Neural crest cell (in vitro differentiated cells): ENCODE results near the gene SPINT1. TPM values are rescaled to one million over a fixed set of nuclear protein-coding genes. Genes with fewer than 3 reads are reported as not detected.

ENCODE experiments used
- DNase-seq: peaks from one replicate; pipeline ENCODE4 v3.0.0; 2021; ENCODE audit warnings: low read depth, mixed read lengths, low spot score
- H3K27ac Mint-ChIP-seq: one replicate; pipeline ENCODE4 v1.8.0; 2021; ENCODE audit warnings: mild to moderate bottlenecking, mixed read lengths; ENCODE audit not compliant: unreplicated experiment
- H3K27me3 Mint-ChIP-seq: 2 replicates; pipeline ENCODE4 v1.8.0; 2021; ENCODE audit warnings: low read depth, mild to moderate bottlenecking, mixed read lengths
- H3K36me3 Mint-ChIP-seq: 2 replicates; pipeline ENCODE4 v1.8.0; 2021; ENCODE audit warnings: low read depth, mild to moderate bottlenecking, mixed read lengths
- H3K4me1 Mint-ChIP-seq: 2 replicates; pipeline ENCODE4 v1.8.0; 2021; ENCODE audit warnings: mixed read lengths
- H3K4me3 Mint-ChIP-seq: one replicate; pipeline ENCODE4 v1.8.0; 2021; ENCODE audit warnings: mild to moderate bottlenecking, mixed read lengths
- H3K9me3 Mint-ChIP-seq: 2 replicates; pipeline ENCODE4 v1.8.0; 2021; ENCODE audit warnings: mixed read lengths
- CTCF ChIP-seq: fragments of 200-600 bp; sonication (generic); conservative IDR thresholded peaks from 2 replicates; pipeline ENCODE4 v1.5.0; 2021; ENCODE audit warnings: antibody characterized with exemption, mild to moderate bottlenecking
- total RNA-seq: library from RNA; stranded (reverse); gene quantifications from 2 replicates; pipeline ENCODE4 v1.2.1, GENCODE V29; 2021

Gene SPINT1
- total RNA-seq, 1 donor from 2014 or later: 1.0 TPM

DNA sequence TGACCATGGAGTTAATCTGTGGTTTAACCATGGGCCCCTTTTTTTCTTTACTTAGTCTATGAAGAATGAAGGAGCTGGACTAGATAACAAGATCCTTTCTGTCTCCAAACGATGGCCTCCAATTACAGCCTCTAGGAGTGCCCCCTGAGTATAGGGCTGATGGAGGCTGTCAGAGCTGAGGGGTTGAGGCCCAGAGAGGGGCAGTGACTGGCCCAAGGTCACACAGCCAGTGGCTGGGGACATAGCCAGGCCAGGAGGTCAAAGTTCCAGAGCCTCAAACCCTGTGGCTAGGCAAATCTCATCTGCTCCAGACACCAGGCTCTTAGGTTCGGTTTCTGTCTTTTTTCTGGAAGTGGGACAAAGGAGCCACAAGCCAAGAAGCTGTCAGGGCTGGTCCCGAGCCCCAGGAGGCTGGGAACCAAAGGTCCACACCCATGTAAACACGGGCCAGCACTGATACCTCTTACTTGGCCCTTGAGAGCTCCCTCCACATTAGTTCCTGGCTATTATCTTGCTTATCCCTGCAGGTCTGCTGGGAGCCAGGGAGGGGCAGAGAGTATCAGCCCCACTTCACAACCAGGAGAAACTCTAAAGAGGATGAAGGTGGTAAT, 19.9 kb downstream of the SPINT1 start:
- Mint-ChIP-seq H3K27me3 (peaks cover 6% of the 10 kb centered on the region), H3K36me3 (no peaks in the 10 kb centered on the region), H3K4me1 (no peaks in the 10 kb centered on the region), H3K4me3 (no peak overlapping the region), H3K27ac (no peak overlapping the region), H3K9me3 (no peaks in the 10 kb centered on the region)
- no peak for TF ChIP-seq CTCF
- no peak for DNase-seq

- H3K4me1 Mint-ChIP-seq: no peaks in the 10 kb centered on the region
- TF ChIP-seq CTCF: no peak
- H3K36me3 Mint-ChIP-seq: no peaks in the 10 kb centered on the region
- no peak for DNase-seq
- H3K27me3 Mint-ChIP-seq: peaks cover 12% of the 10 kb centered on the region
- no peak overlapping the region for H3K4me3 Mint-ChIP-seq
- no peaks in the 10 kb centered on the region for H3K9me3 Mint-ChIP-seq
- no peak overlapping the region for H3K27ac Mint-ChIP-seq
Observed at GRCh38 chr15:40867199-40867598, 23.4 kb downstream of the SPINT1 start.

DNA sequence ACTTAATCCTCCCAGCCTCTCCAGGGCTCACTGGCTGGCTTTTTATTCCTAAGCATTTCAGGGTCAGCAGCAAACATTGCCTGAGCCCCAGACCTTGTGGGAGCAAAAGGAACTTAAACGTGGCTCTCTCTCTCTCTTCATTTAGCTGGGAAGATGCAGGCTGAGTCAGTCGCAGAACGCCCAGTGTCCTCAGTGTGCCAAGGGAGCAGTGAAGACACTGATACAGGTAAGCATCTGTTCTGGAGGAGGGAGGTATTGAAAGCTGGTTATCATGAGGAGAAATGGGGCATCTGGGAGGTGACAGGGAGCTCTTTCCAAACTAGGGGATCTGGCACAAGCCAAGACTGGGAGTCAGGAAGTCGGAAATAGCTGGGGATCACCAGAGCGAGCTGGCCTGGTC, 25.8 kb downstream of the SPINT1 start:
- Mint-ChIP-seq H3K4me1 (peaks cover 5% of the 10 kb centered on the region), H3K27ac (no peak overlapping the region), H3K9me3 (no peaks in the 10 kb centered on the region), H3K36me3 (no peaks in the 10 kb centered on the region), H3K27me3 (peaks cover 30% of the 10 kb centered on the region), H3K4me3 (no peak overlapping the region)
- no peak for DNase-seq
- no peak for TF ChIP-seq CTCF

GRCh38 chr15:40870716-40871115, 26.9 kb downstream of the SPINT1 start:
- H3K27ac Mint-ChIP-seq: no peak overlapping the region
- H3K4me1 Mint-ChIP-seq: peaks cover 5% of the 10 kb centered on the region
- H3K36me3 Mint-ChIP-seq: no peaks in the 10 kb centered on the region
- peaks cover 32% of the 10 kb centered on the region for H3K27me3 Mint-ChIP-seq
- TF ChIP-seq CTCF: no peak
- H3K4me3 Mint-ChIP-seq: peak overlapping the region; percentile 27
- DNase-seq: no peak
- no peaks in the 10 kb centered on the region for H3K9me3 Mint-ChIP-seq

GRCh38 chr15:40871749-40872617, 28.1 kb downstream of the SPINT1 start:
- DNase-seq: no peak
- peaks cover 34% of the 10 kb centered on the region for H3K27me3 Mint-ChIP-seq
- peak overlapping the region; percentile 68 for H3K4me3 Mint-ChIP-seq
- peaks cover 5% of the 10 kb centered on the region for H3K4me1 Mint-ChIP-seq
- no peaks in the 10 kb centered on the region for H3K36me3 Mint-ChIP-seq
- H3K27ac Mint-ChIP-seq: no peak overlapping the region
- no peak for TF ChIP-seq CTCF
- H3K9me3 Mint-ChIP-seq: no peaks in the 10 kb centered on the region
